DOHH2 (cell line): ENCODE data around the gene STXBP3.

Experiments used
- EZH2phosphoT487 ChIP-seq: fragments of 200-600 bp; sonication (generic); IDR thresholded peaks from 2 replicates; pipeline ENCODE4 v1.6.1; 2017; ENCODE audit warnings: borderline replicate concordance, mild to moderate bottlenecking, antibody characterized with exemption, low read length, moderate library complexity, mixed read lengths
- TF ChIP-seq, protein P1 (sequence below): fragments of 200-600 bp; sonication (generic); IDR thresholded peaks from one replicate; pipeline ENCODE4 v1.5.1; 2014; ENCODE audit warnings: antibody characterized with exemption, mild to moderate bottlenecking, low read depth, low read length; ENCODE audit not compliant: poor library complexity, severe bottlenecking

DNA sequence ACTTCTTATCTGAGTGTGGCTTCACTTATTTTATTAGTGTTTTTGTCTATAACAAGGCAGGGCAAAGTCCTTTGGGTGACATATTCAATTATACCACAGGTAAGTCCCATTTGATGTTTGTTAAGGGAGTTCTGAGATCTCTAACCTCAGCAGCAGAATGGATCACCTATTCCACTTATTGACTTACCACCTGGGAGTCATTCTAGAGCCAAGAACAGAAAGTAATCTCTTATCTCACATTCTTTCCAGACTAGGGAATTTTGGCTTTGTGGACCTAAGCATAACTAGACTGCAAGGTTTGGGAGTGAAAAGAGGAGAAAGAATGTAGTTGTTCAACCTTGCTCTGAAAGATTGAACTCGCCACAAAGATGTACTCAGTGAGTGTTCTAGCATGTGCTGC lies 20.6 kb upstream of the STXBP3 start:
- TF ChIP-seq, protein P1, sequence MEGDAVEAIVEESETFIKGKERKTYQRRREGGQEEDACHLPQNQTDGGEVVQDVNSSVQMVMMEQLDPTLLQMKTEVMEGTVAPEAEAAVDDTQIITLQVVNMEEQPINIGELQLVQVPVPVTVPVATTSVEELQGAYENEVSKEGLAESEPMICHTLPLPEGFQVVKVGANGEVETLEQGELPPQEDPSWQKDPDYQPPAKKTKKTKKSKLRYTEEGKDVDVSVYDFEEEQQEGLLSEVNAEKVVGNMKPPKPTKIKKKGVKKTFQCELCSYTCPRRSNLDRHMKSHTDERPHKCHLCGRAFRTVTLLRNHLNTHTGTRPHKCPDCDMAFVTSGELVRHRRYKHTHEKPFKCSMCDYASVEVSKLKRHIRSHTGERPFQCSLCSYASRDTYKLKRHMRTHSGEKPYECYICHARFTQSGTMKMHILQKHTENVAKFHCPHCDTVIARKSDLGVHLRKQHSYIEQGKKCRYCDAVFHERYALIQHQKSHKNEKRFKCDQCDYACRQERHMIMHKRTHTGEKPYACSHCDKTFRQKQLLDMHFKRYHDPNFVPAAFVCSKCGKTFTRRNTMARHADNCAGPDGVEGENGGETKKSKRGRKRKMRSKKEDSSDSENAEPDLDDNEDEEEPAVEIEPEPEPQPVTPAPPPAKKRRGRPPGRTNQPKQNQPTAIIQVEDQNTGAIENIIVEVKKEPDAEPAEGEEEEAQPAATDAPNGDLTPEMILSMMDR: no peak
- TF ChIP-seq EZH2phosphoT487: no peak
